ENCODE measurements around the gene NDUFS4.

NDUFS4 gene

GRCh38 chr5:53568401-53568800, 8.0 kb downstream of the NDUFS4 start:
- CTCF ChIA-PET: interaction anchor here (0.8 to 1.5 kb wide), 2 partner anchors 11 to 393 kb away, joined by 3 read pairs; no protein-coding TSS in a partner anchor
- H3K4me3 ChIP-seq (ENCODE audit: low read depth, low read length): no peak overlapping the region
- POLR2A ChIA-PET: no interaction called here
- no peak for DNase-seq (ENCODE audit: low read depth, low spot score)
- TF ChIP-seq, protein P1, sequence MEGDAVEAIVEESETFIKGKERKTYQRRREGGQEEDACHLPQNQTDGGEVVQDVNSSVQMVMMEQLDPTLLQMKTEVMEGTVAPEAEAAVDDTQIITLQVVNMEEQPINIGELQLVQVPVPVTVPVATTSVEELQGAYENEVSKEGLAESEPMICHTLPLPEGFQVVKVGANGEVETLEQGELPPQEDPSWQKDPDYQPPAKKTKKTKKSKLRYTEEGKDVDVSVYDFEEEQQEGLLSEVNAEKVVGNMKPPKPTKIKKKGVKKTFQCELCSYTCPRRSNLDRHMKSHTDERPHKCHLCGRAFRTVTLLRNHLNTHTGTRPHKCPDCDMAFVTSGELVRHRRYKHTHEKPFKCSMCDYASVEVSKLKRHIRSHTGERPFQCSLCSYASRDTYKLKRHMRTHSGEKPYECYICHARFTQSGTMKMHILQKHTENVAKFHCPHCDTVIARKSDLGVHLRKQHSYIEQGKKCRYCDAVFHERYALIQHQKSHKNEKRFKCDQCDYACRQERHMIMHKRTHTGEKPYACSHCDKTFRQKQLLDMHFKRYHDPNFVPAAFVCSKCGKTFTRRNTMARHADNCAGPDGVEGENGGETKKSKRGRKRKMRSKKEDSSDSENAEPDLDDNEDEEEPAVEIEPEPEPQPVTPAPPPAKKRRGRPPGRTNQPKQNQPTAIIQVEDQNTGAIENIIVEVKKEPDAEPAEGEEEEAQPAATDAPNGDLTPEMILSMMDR (IDR thresholded peaks at IDR 0.05; ENCODE audit: insufficient read depth, low read length, missing control alignments): no peak

DNA sequence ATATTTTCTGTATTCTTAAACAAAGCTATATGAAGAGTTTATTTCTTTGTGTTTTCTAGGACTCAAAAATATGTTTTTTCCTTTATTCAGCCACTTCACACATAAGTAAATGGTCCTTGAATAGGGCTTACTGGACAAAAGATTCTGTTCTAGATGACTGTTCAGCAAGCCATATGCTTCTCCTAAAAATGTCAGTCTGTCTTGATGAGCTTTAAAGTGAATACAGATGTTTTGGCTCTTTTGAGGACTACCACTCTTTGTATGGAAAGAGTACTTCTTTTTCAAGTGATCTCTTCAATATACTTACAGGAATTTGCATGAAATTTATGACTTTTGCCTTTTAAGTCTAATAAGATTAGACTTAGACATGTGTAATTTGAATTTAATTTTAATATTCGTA, 8.4 kb downstream of the NDUFS4 start:
- ChIA-PET POLR2A (no interaction called here), CTCF (interaction anchor here (0.8 to 1.5 kb wide), 2 partner anchors 12 to 393 kb away, joined by 3 read pairs; no protein-coding TSS in a partner anchor)
- TF ChIP-seq, protein P1 (IDR thresholded peaks at IDR 0.05; ENCODE audit: insufficient read depth, low read length, missing control alignments): no peak
- DNase-seq (ENCODE audit: low read depth, low spot score): no peak
- H3K4me3 ChIP-seq (ENCODE audit: low read depth, low read length): no peak overlapping the region

DNA sequence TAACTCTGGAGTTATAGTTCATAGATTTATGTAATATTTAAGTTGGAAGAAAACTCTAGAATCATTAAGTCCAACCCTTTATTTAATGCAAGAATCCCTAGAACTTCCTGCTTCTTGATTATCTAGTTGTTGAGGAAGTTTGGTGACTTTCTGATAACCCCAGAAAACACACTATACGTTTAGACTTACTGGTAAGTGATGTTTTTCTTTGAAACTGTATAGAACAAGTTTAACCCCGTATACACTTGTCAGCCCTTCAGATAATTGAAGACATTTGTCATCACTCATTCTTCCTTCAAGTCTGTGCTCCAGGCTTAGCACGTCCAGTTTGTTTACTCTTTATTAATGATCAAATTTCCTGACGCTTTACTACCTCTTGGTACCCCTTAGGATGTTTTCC, 9.0 kb downstream of the NDUFS4 start:
- CTCF ChIA-PET: no interaction called here
- no peak for DNase-seq (ENCODE audit: low read depth, low spot score)
- TF ChIP-seq, protein P1 (IDR thresholded peaks at IDR 0.05; ENCODE audit: insufficient read depth, low read length, missing control alignments): no peak
- POLR2A ChIA-PET: no interaction called here
- H3K4me3 ChIP-seq (ENCODE audit: low read depth, low read length): no peak overlapping the region

DNA sequence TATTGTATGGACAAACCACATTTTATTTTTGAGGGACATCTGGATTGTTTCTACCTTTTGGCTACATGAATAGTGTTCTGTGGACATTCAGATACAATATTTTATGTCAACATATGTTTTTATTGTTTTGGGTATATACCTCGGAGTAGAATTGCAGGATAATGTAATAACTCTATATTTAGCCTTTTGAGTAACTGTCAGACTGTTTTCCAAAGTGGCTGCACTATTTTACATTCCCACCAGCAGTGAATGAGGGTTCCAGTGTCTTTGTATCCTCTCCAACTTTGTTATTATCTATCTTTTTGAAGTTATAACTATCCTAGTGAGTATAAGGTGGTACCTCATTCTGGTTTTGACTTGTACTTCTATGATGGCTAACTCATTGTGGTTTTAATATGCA, 11.0 kb downstream of the NDUFS4 start:
- ChIA-PET CTCF (no interaction called here), POLR2A (no interaction called here)
- no peak for DNase-seq (ENCODE audit: low read depth, low spot score)
- TF ChIP-seq, protein P1 (IDR thresholded peaks at IDR 0.05; ENCODE audit: insufficient read depth, low read length, missing control alignments): no peak
- H3K4me3 ChIP-seq (ENCODE audit: low read depth, low read length): no peak overlapping the region

- ChIA-PET POLR2A (no interaction called here), CTCF (interaction anchor here (1.2 kb wide), 1 partner anchor 18 kb away, joined by 3 read pairs; no protein-coding TSS in a partner anchor)
- H3K4me3 ChIP-seq (ENCODE audit: low read depth, low read length): no peak overlapping the region
- no peak for DNase-seq (ENCODE audit: low read depth, low spot score)
- TF ChIP-seq, protein P1 (IDR thresholded peaks at IDR 0.05; ENCODE audit: insufficient read depth, low read length, missing control alignments): no peak
These were observed 14.7 kb downstream of the NDUFS4 start for GRCh38 chr5:53575101-53575500.

DNA sequence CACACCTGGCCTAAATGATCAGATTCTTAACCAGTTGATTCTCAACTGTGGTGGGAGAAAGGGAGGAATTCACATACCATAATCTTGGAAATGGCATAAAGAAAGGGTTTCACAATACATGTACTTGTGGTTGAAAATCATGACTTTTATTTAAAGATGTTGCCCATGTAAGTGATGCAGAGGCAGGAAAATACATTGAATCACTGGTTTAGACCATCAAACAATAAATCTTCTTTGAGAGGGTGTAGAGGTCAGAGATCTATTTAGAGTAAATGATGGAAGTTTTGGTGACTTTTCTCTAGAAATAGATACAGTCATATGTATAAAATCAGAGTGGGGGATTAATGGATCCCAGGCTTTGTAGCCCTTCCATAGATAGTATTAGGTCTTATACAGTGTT, 15.4 kb downstream of the NDUFS4 start:
- no peak for DNase-seq (ENCODE audit: low read depth, low spot score)
- H3K4me3 ChIP-seq (ENCODE audit: low read depth, low read length): no peak overlapping the region
- ChIA-PET CTCF (interaction anchor here (1.2 kb wide), 1 partner anchor 17 kb away, joined by 3 read pairs; no protein-coding TSS in a partner anchor), POLR2A (no interaction called here)
- TF ChIP-seq, protein P1 (IDR thresholded peaks at IDR 0.05; ENCODE audit: insufficient read depth, low read length, missing control alignments): no peak

Measured in AG04449 (cell line).